ENCODE results near the gene SLC7A6.
A peak's percentile ranks its signal among the peaks of the same experiment; 100 is the strongest.

The SLC7A6 gene

GRCh38 chr16:68306633-68307032 is 42.3 kb downstream of the SLC7A6 start:
- DNase-seq (ENCODE audit: low read depth in 3 of 3): no peak

- DNase-seq (ENCODE audit: low read depth in 3 of 3): no peak
Observed at GRCh38 chr16:68309799-68310198, 45.5 kb downstream of the SLC7A6 start.

- no peak for DNase-seq (ENCODE audit: low read depth in 3 of 3)
Observed at GRCh38 chr16:68310437-68310773, 46.1 kb downstream of the SLC7A6 start.

- peak; percentile 86 to 93 (median 89) for DNase-seq (ENCODE audit: low read depth in 3 of 3)
Observed at GRCh38 chr16:68310774-68311511, 46.6 kb downstream of the SLC7A6 start, which contains the start of the genes PRMT7 and SLC7A6OS. Gene PRMT7, plus strand, starts transcription at chr16:68311019. Its CDS starts 4,961 bp downstream, at chr16:68315980. Gene SLC7A6OS, minus strand, starts transcription at chr16:68310946. Its CDS starts 20 bp downstream, at chr16:68310926.

- DNase-seq (ENCODE audit: low read depth in 3 of 3): no peak
Observed at GRCh38 chr16:68313116-68313515, 48.8 kb downstream of the SLC7A6 start.

GRCh38 chr16:68319185-68319908 is 55.0 kb downstream of the SLC7A6 start:
- peak in 2 of 3 experiments; percentile 32 to 42 for DNase-seq (ENCODE audit: low read depth in 3 of 3)

- no peak for DNase-seq (ENCODE audit: low read depth in 3 of 3)
Observed at GRCh38 chr16:68324336-68324735, 60.0 kb downstream of the SLC7A6 start.

GRCh38 chr16:68324780-68325357 is 60.5 kb downstream of the SLC7A6 start:
- DNase-seq (ENCODE audit: low read depth in 3 of 3): no peak

- DNase-seq (ENCODE audit: low read depth in 3 of 3): peak; percentile 58 to 71 (median 60)
Observed at GRCh38 chr16:68328151-68328859, 64.0 kb downstream of the SLC7A6 start.

GRCh38 chr16:68328860-68329390 is 64.6 kb downstream of the SLC7A6 start:
- no peak for DNase-seq (ENCODE audit: low read depth in 3 of 3)

GRCh38 chr16:68331879-68332410 is 67.6 kb downstream of the SLC7A6 start:
- DNase-seq (ENCODE audit: low read depth in 3 of 3): no peak

GRCh38 chr16:68332411-68333121 is 68.2 kb downstream of the SLC7A6 start:
- no peak for DNase-seq (ENCODE audit: low read depth in 3 of 3)

- DNase-seq (ENCODE audit: low read depth in 3 of 3): no peak
Observed at GRCh38 chr16:68335175-68335574, 70.8 kb downstream of the SLC7A6 start.

- DNase-seq (ENCODE audit: low read depth in 3 of 3): no peak
Observed at GRCh38 chr16:68338326-68339119, 74.2 kb downstream of the SLC7A6 start.

- DNase-seq (ENCODE audit: low read depth in 3 of 3): no peak
Observed at GRCh38 chr16:68339214-68339613, 74.9 kb downstream of the SLC7A6 start.

GRCh38 chr16:68342620-68343019 is 78.3 kb downstream of the SLC7A6 start:
- no peak for DNase-seq (ENCODE audit: low read depth in 3 of 3)

GRCh38 chr16:68343137-68343536 is 78.8 kb downstream of the SLC7A6 start:
- no peak for DNase-seq (ENCODE audit: low read depth in 3 of 3)

- DNase-seq (ENCODE audit: low read depth in 3 of 3): no peak
Observed at GRCh38 chr16:68344252-68344651, 79.9 kb downstream of the SLC7A6 start.

GRCh38 chr16:68345351-68345810 is 81.1 kb downstream of the SLC7A6 start:
- no peak for DNase-seq (ENCODE audit: low read depth in 3 of 3)
